GM19238 (cell line): ENCODE measurements around the gene AVP.
"Not testable (repeated sequence)": the region's sequence is repeated elsewhere in the genome, so short reads cannot be mapped to it uniquely, and the experiment has no call there.

Experiments
- DNase-seq: peaks from one replicate; pipeline ENCODE4 v3.0.0; 2011; ENCODE audit warnings: low spot score; ENCODE audit not compliant: insufficient read length

The AVP gene

DNA sequence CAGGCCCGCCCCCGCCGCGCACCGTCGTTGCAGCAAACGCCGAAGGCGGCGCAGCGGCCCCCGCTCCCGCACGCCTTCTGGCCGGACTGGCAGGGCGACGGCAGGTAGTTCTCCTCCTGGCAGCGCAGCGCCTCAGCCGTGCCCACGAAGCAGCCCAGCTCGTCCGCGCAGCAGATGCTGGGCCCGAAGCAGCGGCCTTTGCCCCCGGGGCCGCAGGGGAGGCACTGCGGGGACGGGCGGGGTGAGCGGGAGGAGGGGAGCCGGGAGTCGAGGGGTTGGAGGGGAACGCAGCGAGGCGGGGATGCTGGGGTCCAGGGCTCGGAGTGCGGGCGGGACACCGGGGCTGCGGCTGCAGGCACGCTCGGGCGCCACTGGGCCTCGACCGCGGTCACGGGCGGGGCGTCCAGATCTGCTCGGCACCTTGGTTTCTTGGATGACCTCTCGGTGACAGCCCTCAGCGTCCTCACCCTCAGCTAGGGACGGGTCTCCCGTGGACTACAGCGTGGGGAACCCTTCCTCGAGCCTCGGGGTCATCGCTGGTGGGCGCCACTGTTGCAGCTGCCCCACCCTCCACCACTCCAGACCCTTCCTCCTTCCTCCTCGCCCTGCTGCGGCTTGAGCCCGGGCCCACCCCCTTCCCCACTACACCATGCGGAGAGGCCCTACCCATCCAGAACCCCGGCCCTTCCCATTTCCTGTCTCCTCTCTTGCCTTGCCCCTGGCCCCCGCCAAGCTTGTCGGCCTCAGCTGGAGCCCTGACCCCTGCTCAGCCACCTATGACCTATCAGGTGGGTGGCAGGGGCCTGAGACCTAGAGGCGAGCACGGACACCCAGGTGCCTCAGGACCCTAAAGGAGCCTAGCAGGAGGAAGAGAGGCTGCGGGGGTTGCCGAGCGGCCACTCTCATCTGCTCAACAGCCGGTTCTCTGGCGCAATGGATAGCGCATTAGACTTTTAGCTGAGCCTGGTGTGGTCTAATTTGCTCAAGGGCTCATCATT is 1.3 kb downstream of the AVP start:
- no peak for DNase-seq

DNA sequence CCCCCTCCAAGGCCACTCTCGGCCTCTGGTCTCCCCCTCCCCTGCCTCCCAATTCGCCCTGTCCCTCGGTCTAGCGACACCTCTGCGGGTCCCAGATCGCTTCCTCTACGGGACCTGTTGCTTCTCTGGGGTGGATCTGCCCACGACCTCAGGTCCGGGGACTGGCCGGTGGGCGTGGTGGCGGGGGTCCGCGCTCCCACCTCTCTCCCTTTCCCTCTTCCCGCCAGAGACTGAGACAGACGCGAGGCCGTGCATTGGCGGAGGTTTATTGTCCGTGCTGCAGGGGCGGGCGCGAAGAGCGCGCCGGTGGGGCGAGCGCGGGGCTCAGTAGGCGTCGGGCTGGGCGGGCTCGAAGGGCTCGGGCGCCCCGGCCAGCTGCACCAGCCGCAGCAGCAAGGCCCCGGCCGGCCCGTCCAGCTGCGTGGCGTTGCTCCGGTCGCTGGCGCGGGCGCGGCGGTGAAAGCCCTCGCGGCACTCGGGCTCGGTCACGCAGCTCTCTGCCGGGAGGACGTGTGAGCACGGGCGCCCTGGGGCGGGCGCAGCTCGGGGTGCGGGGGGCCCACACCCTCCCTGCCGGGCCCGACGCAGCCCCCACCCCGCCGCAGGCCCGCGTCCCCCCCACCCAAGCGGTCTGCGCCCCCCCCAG is 2.1 kb downstream of the AVP start:
- DNase-seq, result no peak

DNA sequence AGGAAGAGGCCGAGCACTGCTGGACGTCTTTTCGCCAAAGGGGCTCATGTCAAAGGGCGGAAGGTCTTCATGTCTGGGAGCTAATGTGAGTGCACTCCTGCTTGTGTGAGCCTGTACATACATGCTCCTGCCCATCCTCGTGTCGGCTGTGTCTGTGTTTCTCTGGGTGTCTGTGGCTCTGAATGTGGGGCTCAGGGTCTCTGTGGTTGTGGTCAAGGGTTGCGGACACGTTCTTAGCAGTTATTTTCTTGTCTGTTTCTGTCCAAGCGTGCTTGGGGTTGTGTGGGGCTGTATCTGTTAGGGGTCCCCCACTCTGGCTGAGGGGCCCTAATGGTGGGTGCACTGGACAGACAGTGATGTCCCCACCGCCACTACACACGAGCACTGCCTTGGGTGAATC is 2.9 kb downstream of the AVP start:
- no peak for DNase-seq

DNA sequence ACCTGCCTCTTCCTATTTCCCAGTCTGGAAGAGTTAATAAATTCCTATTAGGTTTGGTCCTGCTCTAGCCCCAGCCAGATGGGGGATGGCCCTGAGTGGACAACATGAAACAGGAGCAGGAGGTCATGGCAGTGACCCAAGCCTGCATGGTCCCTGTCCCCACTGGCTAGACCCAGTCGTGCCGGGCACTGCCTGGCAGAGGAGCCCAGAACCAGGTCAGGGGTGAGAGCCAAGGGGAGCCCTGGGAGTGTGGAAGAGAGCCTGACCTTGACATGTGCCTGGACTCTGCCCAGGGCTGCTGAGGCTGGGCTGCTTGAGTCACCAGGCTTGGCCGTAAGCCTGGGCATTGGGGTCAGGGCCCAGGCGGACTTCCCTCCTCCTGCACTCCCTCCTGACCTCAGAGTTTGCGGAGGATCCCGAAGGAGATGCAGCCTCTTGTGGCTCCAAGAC is 3.6 kb downstream of the AVP start:
- DNase-seq, result no peak

DNA sequence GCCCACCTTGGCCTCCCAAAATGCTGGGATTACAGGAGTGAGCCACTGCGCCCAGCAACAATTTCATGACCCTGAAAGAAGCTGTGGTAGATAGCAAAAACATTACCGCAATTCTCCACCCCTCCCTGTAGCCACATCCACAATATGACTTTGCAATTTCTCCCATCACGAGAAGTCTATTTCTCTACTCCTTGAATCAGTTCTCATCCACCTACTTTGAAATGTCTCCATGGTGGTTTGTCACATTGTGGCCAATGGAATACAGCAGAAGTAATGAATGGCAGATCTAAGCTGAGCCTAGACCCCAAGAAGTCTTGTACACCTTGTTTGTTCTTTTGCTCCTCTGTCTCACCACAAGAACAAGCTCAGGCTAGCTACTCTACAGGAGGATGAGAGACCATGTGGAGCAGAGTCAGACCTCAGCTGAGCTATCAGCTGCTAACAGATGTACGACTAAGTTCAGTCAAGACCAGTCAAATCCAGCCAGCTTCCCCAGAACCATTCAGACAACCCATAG is 6.8 kb downstream of the AVP start:
- DNase-seq, result no peak

DNA sequence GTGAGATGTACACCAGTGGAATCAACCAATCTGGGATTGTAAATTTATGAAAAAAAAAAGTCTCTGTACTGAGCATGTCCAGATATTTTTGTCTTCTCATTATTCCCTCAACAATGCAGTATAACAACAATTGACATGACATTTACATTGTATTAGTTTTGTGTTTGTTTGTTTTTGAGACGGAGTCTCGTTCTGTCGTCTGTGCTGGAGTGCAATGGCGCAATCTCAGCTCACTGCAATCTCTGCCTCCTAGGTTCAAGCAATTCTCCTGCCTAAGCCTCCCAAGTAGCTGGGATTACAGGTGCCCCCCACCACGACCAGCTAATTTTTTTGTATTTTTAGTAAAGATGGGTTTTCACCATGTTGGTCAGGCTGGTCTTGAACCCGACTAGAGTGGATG is 9.2 kb downstream of the AVP start:
- not testable (repeated sequence) for DNase-seq

DNA sequence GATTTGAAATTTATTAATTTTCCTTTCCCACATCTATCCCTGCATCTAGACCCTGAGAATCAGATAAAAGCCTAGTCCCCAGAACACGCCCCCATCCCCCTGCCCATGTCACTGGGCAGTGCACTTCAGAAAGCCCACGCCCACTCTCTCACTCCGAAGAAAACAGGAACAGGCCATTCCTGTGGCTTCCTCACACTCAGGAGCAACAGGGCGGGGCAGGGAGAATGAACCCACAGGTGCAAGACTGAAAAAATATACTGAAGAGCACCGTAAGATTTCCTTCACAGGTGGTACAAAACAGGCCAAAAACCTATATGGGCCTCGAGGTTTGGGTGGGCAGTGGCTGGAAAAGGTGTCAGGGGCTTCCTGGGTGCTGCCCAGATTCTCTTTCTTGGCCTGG is 9.7 kb downstream of the AVP start:
- no peak for DNase-seq

DNA sequence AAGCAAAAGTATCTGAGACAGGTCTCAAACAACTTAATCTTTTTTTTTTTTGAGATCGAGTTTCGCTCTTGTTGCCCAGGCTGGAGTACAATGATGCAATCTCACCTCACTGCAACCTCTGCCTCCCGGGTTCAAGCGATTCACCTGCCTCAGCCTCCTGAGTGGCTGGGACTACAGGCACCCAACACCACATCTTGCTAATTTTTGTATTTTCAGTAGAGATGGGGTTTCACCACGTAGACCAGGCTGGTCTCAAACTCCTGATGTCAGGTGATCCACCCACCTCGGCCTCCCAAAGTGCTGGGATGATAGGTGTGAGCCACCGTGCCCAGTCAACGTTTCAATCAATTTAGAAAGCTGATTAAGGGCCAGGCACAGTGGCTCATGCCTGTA is 11.3 kb downstream of the AVP start:
- DNase-seq, result not testable (repeated sequence)

DNA sequence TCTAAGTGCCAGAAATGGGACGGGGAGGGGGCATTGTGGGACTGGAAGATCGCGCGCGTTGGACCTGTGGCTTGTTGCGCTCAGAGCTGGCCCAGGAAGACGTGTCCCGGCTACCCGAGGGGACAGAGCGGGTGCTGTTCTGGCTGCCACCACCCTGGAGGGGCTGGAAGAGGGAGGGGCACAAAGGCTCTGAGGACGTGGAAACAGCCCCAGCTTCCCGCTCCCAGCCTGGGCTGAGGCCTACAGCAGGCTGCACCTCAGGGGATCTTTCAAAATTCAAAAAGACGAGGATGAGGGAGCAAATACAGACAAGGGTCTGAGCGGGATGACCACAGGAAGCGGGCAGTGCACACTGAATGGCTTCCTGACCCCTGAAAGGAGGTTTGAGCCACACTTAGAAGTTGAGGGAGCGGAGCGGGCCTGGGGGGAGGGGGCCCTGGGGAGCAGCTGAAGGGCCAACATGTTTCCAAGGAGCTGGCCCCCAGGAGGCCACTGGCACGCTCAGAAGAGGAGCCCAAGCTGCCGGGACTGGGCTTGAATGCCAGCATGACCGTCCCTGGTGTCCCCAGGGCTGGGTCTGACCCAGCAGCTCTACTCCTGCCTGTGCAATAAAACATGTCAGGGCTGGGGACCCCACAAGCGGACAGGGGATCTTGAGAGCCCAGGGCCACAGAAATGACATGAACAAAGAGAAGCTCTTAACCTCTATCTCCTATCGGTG is 11.8 kb downstream of the AVP start:
- no peak for DNase-seq

DNA sequence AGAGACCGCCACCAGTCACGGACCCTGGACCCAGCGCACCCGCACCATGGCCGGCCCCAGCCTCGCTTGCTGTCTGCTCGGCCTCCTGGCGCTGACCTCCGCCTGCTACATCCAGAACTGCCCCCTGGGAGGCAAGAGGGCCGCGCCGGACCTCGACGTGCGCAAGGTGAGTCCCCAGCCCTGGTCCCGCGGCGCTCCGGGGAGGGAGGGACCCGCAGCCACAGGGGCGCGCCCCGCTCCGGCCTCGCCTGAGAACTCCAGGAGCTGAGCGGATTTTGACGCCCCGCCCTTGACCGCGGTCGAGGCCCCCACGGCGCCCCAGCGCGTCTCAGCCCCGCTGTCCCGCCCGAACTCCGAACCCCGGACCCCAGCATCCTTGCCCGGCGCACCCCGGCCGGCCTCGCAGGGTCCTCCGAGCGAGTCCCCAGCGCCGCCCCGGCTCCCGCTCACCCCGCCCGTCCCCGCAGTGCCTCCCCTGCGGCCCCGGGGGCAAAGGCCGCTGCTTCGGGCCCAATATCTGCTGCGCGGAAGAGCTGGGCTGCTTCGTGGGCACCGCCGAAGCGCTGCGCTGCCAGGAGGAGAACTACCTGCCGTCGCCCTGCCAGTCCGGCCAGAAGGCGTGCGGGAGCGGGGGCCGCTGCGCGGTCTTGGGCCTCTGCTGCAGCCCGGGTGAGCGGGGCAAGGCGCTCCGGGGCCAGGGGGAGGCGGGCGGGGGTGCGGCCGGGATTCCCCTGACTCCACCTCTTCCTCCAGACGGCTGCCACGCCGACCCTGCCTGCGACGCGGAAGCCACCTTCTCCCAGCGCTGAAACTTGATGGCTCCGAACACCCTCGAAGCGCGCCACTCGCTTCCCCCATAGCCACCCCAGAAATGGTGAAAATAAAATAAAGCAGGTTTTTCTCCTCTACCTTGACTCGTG is 12.7 kb downstream of the AVP start, which contains the start of gene OXT:
OXT (plus strand) TSS at position 11 of the 920 bp plus-strand sequence; CDS start at position 47, 36 bp downstream.
- no peak for DNase-seq

DNA sequence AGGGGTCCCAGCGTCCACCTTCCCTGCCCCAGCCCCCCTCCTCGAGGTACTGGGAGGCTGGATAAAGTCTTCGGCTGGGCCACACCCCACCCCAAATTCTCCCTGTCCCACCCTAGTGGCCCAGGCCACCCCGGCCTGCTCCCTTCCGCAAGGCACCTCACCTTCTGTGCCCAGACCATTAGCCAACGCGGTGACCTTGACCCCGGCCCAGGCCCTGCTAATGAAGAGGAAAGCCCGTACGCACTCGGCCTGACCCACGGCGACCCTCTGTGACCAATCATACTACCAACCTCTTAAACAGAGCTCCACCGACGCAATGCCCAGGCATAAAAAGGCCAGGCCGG is 13.3 kb downstream of the AVP start:
- DNase-seq, result no peak

DNA sequence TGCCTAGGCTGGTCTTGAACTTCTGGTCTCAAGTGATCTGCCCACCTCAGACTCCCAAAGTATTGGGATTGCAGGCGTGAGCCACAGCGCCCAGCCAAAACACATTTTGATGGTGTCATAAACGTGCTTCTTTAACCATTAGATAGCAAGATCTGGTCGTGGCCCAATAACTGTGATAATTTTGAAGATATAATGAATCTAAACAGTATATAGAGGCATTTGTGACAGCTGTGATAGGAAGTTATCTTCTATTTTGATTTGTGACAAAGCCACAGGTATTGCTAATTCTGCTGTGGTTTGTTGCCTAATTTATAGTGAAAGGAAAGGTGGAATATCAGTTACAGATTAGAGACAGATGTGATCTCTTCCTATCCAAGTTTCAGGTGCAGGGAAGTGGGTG is 13.8 kb downstream of the AVP start:
- no peak for DNase-seq

DNA sequence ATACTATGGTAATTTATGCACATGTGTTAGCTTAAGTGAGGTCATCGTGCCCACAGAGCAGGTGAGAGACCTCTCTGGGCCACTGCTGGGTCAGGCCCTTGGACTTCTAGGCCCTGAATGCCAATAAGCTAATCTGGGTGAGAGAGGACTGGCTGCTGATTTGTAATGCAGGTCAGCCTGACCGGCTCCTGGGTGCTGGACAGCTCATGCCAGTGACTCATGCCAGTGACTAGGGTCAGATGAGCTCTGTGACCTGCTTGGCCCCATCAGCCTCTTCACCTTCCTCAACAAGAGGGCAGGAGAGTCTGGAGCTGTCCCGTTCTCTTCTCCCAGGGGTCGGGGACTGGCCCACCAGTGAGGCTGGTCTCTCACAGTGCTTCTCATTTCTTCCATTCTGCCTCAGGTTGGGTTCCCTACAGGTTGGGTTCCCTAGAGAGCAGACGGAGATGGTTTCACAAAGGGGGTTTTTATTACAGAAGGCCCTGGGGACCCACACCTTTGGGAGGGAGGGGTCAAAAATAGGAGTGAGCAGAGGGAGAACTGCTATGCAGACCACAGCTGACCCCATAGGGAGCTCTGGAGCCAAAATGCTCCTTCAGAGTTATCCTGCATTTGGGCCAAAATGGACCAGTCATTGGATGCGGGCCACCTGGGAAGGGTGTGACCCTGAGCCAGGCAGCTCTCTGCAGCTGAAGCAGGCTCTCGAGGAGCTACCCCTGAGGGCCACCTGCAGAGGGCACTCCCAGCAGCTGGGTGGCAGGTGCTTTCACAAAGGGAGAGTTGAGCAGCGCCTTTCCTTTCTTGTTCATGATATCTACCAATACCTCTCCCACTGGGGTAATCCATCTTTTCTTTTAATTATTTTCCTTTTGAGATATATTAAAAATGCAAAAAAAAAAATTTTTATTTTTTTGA is 15.3 kb downstream of the AVP start:
- no peak for DNase-seq

DNA sequence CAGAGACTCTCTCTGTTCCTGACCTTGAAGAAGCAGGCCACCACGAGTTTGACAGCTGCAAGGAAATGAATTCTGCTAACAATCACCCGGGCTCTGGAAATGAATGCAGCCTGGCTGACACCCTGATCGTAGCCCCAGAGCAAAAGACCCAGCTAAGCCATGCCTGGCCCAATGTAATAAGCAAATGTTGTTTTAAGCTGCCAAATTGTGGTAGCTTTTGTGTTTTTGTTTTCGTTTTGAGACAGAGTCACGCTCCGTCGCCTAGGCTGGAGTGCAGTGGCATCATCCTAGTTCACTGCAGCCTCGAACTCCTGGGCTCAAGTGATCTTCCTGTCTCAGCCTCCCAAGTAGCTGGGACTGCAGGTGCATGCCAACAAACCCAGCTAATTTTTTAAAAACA is 16.4 kb downstream of the AVP start:
- DNase-seq, result no peak

DNA sequence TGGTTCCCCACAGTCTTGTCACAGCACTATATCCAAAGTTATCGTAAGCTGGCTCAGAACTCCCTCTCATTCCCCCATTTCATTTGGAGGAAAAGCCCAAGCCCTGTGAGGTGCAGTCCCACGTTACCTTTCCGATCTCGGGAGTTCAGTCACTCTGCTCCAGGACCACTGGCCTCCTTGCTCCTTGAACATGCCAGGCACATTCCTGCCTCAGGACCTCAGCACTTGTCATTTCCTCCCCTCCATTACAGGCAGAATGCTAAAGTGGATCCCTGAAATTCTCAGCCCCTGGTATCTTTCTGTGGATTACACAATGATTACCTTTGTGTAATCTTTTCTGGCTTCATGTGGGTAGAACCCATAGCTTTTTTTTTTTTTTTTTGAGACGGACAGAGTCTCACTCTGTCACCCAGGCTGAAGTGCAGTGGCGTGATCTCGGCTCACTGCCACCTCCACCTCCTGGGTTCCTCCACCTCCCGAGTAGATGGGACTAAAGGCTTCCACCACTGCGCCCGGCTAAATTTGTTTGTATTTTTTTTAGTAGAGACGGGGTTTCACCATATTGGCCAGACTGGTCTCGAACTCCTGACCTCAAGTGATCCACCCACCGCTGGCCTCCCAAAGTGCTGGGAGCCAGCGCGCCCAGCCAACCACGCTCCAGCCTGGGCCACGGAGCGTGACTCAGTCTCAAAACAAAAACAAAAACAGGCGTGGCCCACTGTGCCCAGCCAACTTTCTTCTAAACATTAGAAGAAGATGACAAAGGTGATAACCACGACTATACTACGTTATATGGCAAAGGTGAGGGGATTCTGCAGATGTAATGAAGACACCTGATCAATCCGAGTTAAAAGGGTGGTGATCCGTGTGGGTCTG is 17.1 kb downstream of the AVP start:
- no peak for DNase-seq

DNA sequence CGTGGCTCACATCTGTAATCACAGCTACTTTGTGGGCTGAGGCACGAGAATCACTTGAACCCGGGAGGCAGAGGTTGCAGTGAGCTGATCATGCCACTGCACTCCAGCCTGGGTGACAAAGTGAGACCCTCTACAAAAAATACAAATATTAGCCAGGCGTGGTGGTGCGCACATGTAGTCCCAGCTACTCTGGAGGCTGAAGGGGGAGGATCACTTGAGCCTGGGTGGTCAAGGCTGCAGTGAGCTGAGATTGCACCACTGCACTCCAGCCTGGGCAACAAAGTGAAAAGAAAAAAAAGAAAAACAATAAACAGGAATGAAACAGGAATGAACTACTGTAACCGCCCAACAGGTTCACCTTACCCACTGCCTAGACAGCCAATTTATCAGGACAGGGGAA is 20.4 kb downstream of the AVP start:
- not testable (repeated sequence) for DNase-seq

DNA sequence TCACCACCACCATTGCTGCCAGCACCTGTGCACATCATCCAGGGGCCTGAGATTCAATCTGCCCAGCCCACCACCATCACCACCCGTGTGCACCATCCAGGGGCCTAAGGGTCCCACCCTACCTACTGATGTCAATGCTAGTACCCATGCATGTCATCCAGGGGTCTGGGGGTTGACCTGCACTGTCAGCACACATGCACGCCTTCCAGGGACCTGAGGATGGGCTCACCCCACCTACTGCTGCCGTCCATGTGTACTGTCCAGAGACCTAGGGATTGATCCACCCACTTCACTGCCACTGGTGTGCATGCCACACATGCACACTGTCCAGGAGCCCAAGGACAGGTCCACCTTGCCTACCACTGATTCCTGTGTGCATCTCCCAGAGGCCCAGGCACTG is 25.0 kb downstream of the AVP start:
- DNase-seq, result no peak

DNA sequence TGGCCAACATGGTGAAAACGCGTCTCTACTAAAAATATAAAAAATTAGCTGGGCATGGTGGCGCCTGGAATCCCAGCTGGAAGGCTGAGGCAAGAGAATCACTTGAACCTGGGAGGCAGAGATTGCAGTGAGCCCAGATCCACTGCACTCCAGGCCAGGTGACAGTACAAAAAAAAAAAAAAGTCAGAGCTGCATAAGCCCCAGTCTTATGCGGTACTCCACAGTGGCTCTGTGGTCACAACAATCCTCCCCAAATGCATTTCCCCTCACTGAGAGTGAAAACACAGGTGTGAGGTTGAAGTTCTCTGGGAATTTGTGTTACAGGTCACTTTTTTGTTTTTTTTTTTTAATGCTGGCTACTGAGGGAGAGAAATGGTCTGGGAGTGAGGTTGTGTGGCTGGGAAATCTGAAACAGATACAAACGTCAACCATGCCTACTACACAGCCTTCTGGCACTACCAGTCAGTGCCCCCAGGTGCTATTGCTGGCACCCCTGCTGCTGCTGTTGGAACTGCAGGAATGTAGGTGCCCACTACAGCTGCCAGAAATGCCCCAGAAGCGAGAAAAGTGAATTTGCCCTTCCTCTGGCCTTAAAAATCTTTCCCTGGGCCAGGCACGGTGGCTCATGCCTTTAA is 33.0 kb downstream of the AVP start:
- no peak for DNase-seq
